NOMO-1 treated with dmso at 0.1 percent for 144 hours (cell line): ENCODE results near the gene C2CD3.
"Not testable (repeated sequence)": the region's sequence is repeated elsewhere in the genome, so short reads cannot be mapped to it uniquely, and the experiment has no call there.

ENCODE experiments used
- DNase-seq: peaks from one replicate; lab custom pipeline; 2025; ENCODE audit not compliant: unreplicated experiment; lab: John Stamatoyannopoulos, UW

Gene C2CD3

GRCh38 chr11:74069146-74070046 is 101.4 kb downstream of the C2CD3 start:
- no peak for DNase-seq

- DNase-seq = not testable (repeated sequence)
Measured at GRCh38 chr11:74066663-74067062, 104.1 kb downstream of the C2CD3 start.

GRCh38 chr11:74065534-74065933 is 105.3 kb downstream of the C2CD3 start:
- not testable (repeated sequence) for DNase-seq

- not testable (repeated sequence) for DNase-seq
Measured at GRCh38 chr11:74063628-74064027, 107.2 kb downstream of the C2CD3 start.

GRCh38 chr11:74061599-74061998 is 109.2 kb downstream of the C2CD3 start:
- DNase-seq = not testable (repeated sequence)

- DNase-seq = no peak
Measured at GRCh38 chr11:74057249-74058151, 113.3 kb downstream of the C2CD3 start.

- no peak for DNase-seq
Measured at GRCh38 chr11:74055938-74056337, 114.9 kb downstream of the C2CD3 start.

GRCh38 chr11:74050465-74050864 is 120.3 kb downstream of the C2CD3 start:
- DNase-seq = no peak

- DNase-seq = no peak
Measured at GRCh38 chr11:74048993-74049392, 121.8 kb downstream of the C2CD3 start.

GRCh38 chr11:74044538-74044937 is 126.3 kb downstream of the C2CD3 start:
- DNase-seq = no peak

GRCh38 chr11:74043450-74043849 is 127.4 kb downstream of the C2CD3 start:
- DNase-seq = no peak

GRCh38 chr11:74037309-74037708 is 133.5 kb downstream of the C2CD3 start:
- DNase-seq = no peak

- no peak for DNase-seq
Measured at GRCh38 chr11:74035264-74035663, 135.5 kb downstream of the C2CD3 start.

GRCh38 chr11:74033046-74033445 is 137.8 kb downstream of the C2CD3 start:
- DNase-seq = no peak

GRCh38 chr11:74030723-74031676 is 139.8 kb downstream of the C2CD3 start:
- DNase-seq = no peak

GRCh38 chr11:74025467-74026166 is 145.2 kb downstream of the C2CD3 start:
- DNase-seq = no peak

- DNase-seq = peak; percentile 7
Measured at GRCh38 chr11:74024261-74025029, 146.4 kb downstream of the C2CD3 start.

- DNase-seq = peak; percentile 33
Measured at GRCh38 chr11:74023276-74023675, 147.5 kb downstream of the C2CD3 start.

GRCh38 chr11:74022546-74022945 is 148.3 kb downstream of the C2CD3 start:
- peak; percentile 75 for DNase-seq
